AG09309 (cell line): ENCODE results near the gene SLC34A1.

Experiments
- DNase-seq: peaks from one replicate; pipeline ENCODE4 v3.0.0-alpha.2; 2010; ENCODE audit warnings: low read depth
- H3K4me3 ChIP-seq: 2 replicates; pipeline ENCODE4 v1.5.1; 2011; ENCODE audit warnings: mild to moderate bottlenecking, low read depth, low read length, moderate library complexity; ENCODE audit not compliant: control insufficient read depth
- TF ChIP-seq, protein P1 (sequence below): IDR thresholded peaks from 2 replicates; pipeline ENCODE4 v1.5.1; 2011; ENCODE audit warnings: mild to moderate bottlenecking, low read depth, low read length, inconsistent platforms; ENCODE audit not compliant: insufficient read depth, control insufficient read depth; ENCODE audit errors: missing control alignments

Gene SLC34A1

DNA sequence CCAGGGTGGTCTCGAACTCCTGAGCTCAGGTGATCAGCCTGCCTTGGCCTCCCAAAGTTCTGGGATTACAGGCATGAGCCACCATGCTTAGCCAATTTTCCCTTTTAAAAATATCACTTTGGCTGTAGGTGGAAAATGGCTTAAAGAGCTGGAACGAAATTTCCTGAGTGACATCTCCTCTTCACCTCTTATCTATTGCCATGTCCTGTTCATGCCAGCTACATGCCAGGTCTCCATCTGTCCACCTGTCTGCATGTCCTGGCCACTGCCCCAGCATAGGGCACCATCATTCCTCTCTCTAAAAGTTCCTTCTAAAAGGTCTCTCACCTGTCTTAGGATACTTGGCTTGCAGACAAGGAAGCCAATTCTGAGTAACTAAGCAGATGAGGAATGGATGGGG, 39.4 kb downstream of the SLC34A1 start:
- no peak overlapping the region for H3K4me3 ChIP-seq
- TF ChIP-seq, protein P1, sequence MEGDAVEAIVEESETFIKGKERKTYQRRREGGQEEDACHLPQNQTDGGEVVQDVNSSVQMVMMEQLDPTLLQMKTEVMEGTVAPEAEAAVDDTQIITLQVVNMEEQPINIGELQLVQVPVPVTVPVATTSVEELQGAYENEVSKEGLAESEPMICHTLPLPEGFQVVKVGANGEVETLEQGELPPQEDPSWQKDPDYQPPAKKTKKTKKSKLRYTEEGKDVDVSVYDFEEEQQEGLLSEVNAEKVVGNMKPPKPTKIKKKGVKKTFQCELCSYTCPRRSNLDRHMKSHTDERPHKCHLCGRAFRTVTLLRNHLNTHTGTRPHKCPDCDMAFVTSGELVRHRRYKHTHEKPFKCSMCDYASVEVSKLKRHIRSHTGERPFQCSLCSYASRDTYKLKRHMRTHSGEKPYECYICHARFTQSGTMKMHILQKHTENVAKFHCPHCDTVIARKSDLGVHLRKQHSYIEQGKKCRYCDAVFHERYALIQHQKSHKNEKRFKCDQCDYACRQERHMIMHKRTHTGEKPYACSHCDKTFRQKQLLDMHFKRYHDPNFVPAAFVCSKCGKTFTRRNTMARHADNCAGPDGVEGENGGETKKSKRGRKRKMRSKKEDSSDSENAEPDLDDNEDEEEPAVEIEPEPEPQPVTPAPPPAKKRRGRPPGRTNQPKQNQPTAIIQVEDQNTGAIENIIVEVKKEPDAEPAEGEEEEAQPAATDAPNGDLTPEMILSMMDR, result no peak
- no peak for DNase-seq

DNA sequence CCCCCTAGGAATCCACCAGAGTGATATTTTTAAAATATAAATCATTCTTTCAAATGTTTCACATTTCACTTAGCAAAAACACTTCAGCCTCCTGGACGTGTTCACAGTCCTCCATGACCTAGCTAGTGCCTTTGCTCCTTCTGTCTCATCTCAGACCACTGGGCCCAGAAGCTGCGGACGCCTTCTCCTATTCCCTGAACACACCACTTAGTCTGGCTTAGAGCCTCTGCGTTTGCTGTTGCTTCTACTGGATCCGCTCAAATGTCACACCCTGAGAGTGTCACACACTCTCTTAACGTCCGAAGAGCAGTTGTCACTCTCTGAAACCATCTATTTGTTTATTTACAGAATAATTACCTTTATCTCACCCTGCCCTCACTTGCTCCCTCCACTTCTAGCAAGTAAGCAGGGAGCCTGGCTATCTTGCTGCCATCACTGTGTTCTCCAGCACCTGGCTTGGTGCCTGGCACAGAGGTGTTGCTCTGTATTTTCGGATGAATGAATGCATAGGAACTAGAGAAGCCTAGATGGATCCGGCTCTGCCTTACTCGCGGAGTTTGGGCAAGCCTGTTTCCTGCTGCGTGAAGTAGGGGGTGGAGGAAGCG, 41.1 kb downstream of the SLC34A1 start:
- H3K4me3 ChIP-seq, result peak overlapping the region; percentile 62
- DNase-seq, result no peak
- TF ChIP-seq, protein P1, result no peak

DNA sequence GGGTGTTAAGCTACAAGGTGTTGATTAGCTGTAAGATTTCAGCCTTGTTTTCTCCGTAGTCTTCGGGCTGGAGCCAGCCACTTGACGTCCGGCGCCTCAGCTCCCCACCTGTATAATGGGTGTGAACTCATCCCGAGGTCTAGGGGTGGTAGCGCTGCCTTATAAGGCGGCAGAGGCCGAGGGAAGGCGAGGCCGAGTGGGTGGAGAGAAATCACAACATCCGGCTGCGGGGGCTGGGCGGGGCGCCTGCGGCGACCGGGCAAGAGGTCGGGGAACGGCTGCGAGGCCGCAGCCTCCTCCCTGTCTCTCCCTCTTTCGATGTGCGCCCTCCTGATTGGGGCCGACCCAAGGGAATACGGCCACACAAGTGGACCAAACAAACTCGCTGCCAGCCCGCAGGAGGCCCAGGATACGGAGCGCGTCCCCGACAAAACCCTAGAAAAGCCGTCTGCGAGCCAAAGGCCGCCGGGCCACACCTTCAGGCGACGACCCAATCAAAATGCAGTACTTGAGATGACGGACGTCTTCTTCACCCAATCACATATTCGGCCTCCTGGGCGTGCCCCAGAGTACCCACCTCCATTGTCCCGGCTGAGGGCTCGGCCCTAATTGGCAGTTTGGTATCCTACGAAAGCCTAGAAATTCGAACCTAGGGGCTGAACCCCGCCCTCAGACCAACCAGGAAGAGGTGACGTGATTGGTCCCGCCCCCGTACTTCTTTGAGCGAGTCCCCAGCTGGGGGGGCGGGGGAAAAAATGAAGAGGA, 41.7 kb downstream of the SLC34A1 start:
- peak overlapping the region; percentile 62 for H3K4me3 ChIP-seq
- peak; percentile 100 for DNase-seq
- TF ChIP-seq, protein P1, result no peak

DNA sequence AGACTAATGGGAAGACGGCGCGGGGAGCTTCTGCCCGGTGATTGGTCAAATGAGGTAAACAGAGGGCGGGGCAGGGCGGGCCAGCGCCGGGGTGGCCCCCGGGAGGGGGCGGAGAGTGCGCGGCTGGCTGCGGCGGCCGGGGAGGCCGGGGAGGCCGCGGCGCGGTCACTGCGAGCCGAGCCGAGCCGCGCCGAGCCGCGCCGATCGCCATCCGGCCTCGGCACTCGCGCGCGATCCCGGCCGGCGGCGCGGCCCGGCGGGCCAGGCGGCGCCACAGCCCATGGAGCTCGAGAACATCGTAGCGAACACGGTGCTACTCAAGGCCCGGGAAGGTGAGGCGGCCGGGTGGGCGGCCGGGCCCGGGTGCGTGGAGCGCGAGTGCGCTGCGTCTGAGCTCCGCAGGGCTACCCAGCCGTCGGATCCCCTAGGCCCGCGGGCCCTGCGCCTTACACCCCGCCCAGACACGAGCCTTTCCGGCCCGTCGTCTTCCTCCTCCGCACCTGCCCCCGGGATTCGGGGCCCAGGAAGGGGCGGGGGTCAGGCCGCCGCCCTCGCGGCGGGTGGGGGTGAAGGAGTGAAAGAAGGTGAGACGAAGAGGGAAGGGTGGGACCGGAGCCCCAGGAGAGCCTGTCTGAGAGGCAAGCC, 42.5 kb downstream of the SLC34A1 start, which contains the start of gene GRK6:
TSS of gene GRK6 (plus strand) at position 111 of the 645 bp plus-strand sequence. CDS start at position 281, 170 bp downstream.
- H3K4me3 ChIP-seq, result peak within 1 kb of the TSS; percentile 86
- no peak for DNase-seq
- TF ChIP-seq, protein P1, result no peak

DNA sequence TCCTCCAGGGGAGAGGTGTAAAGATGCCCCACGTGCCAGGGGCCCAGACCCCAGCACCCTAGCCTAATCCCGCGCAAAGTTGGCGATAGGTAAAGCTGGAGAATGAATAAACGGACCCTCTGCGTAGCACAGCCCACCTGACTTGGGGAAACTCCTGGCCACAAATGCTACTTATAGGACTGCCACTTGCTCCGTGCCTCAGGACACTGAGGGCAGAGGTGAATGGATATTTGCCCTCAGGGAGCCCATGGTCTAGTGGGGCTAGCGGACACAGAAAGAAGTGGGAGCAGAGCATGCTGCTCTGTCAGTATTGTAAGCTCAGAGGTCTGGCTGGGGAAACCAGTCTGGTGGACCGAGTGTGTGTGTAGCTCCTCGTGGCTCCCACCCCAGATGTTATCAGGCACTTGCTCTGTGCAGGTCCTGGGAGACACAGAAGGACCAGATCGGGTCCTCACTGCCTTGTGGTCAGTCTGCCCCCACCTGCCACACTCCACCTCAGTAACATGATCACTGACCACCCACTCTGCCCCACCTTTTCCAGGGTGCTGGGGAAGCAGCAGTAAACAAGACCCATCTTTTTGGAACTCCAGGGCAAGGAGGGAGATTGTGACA, 43.1 kb downstream of the SLC34A1 start:
- peak overlapping the region; percentile 86 for H3K4me3 ChIP-seq
- no peak for DNase-seq
- TF ChIP-seq, protein P1, result no peak

DNA sequence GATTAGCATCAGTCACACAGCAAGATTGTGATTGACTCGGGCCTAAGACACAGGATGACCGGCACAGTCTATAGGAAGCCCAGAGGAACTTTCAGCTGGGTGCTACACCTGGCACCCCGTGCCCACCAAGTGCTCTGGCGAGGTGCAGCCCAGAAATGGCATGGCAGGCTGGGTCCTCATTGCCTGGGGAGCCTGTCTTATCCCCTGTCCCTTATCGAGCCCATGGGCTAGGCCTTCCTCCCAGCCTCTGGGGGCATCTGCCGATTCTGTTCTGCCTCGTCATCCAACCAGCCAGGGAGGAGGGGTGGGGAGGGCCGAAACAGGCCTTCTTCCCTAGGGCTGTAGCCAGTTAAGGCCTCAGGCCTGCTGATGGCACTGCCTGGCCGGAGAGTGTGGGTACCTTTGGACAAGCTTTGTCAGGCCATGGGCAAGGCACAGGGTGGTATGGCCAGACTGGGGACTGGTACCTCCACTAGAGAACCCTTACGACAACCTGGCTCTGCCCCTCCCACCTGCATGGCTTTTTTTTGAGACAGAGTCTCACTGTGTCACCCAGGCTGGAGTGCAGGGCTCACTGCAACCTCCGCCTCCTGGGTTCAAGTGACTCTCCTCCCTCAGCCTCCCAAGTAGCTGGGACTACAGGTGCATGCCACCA, 43.8 kb downstream of the SLC34A1 start:
- no peak for DNase-seq
- no peak overlapping the region; the same call in 1 of the 2 replicates for H3K4me3 ChIP-seq
- TF ChIP-seq, protein P1, result no peak
